ENCODE data around the gene TSC2.
"Not testable (repeated sequence)": the region's sequence is repeated elsewhere in the genome, so short reads cannot be mapped to it uniquely, and the experiment has no call there.

DNA sequence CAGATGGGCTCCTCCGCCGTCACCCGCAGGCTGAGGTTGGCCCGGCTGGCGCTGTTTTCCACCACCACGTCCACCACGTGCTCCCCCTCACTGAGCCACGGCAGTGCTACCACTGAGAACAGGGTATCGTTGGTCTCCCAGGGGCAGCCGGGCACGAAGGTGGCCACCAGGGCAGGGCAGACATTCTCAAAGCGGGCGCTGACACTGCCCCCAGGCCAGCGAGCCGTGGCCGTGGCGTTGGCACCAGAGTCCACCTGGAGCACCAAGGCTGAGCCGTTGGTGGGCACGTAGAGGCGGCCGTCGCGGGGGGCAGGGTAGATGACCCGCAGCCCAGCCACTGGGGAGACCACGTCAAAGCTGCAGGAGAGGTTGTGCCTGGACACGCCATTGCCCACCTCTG lies 66.4 kb downstream of the TSC2 start:
- TF ChIP-seq CTCF (IDR thresholded peaks at IDR 0.05; ENCODE audit: low read depth, low read length); POLR2A (IDR thresholded peaks at IDR 0.05; ENCODE audit: extremely low read depth, insufficient read length); MAX (IDR thresholded peaks at IDR 0.05; ENCODE audit: low read depth, low read length); MYC (IDR thresholded peaks at IDR 0.05; ENCODE audit: low read depth, low read length): not testable (repeated sequence)
